Stomach (tissue), 4 donors: ENCODE measurements around the gene DPP6.

ENCODE experiments used
- CTCF ChIP-seq, 7 experiments: fragments of 450-650 bp in 4 of 7; fragments of 200-600 bp in 3 of 7; sonication (generic) in 3 of 7; IDR thresholded peaks; one replicate each; pipeline ENCODE4 v1.5.1; 2016 to 2019; ENCODE audit warnings: antibody characterized with exemption in 7 of 7, control low read depth in 2 of 7, mild to moderate bottlenecking in 1 of 7
- EP300 ChIP-seq: sonication (generic); formaldehyde crosslinking; IDR thresholded peaks from one replicate; pipeline ENCODE4 v1.6.1; 2017; ENCODE audit warnings: antibody characterized with exemption

- TF ChIP-seq CTCF (IDR thresholded peaks at IDR 0.05) (no peak), EP300 (no peak)
Observed at GRCh38 chr7:154898973-154899855, 847.0 kb downstream of the DPP6 start.
